Prostate gland (tissue), 2 donors: ENCODE measurements around the gene ENPP7. TPM values are rescaled to one million over a fixed set of nuclear protein-coding genes. Genes with fewer than 3 reads are reported as not detected.

Experiments used
- DNase-seq: peaks from one replicate; pipeline ENCODE4 v3.0.0-alpha.2; 2019; ENCODE audit warnings: low spot score
- H3K27ac ChIP-seq, 2 donors: fragments of 200-600 bp; sonication (generic); 2 replicates each; pipeline ENCODE4 v1.5.1; 2017 to 2019
- H3K27me3 ChIP-seq: fragments of 200-600 bp; sonication (generic); replicated peaks from 2 replicates; pipeline ENCODE4 v1.5.1; 2019; ENCODE audit not compliant: insufficient read depth
- H3K36me3 ChIP-seq, 2 donors: fragments of 200-600 bp; sonication (generic); 1 replicate in 1 of 2; 2 replicates in 1 of 2; pipeline versions ENCODE4 v1.5.1 to v1.8.1; 2017 to 2019
- H3K4me1 ChIP-seq: fragments of 200-600 bp; sonication (generic); replicated peaks from 2 replicates; pipeline ENCODE4 v1.5.1; 2019
- H3K4me3 ChIP-seq, 2 donors: fragments of 200-600 bp; sonication (generic); 2 replicates each; pipeline ENCODE4 v1.5.1; 2017 to 2019
- H3K9me3 ChIP-seq: fragments of 200-600 bp; sonication (generic); 2 replicates; pipeline ENCODE4 v1.5.1; 2017
- POLR2A ChIP-seq: fragments of 450-650 bp; IDR thresholded peaks from one replicate; pipeline ENCODE4 v1.6.1; 2016; ENCODE audit warnings: antibody characterized with exemption, mild to moderate bottlenecking
- POLR2AphosphoS5 ChIP-seq: sonication (generic); formaldehyde crosslinking; IDR thresholded peaks from one replicate; pipeline ENCODE4 v1.6.1; 2017; ENCODE audit warnings: antibody characterized with exemption
- WGBS: methylation state at CpG from one replicate; pipeline ENCODE4 v1.1.5; 2018; 5-methylcytosine and 5-hydroxymethylcytosine counted together
- intact Hi-C: fragments of 100-400 bp; cut with DNase I; formaldehyde crosslinking; loops from one replicate; pipeline ENCODE4 v1.14.2; 2022
- total RNA-seq, 2 donors: library from RNA; depleted of rRNA; stranded (reverse); fragments of >200 nt; gene quantifications; one replicate each; pipeline ENCODE4 v1.1.0, GENCODE V29; 2016
- TF ChIP-seq, protein P1 (sequence below), 4 experiments: fragments of 200-600 bp in 2 of 4; fragments of 450-650 bp in 2 of 4; sonication (generic) in 2 of 4; IDR thresholded peaks; 1 replicate in 3 of 4; 2 replicates in 1 of 4; pipeline ENCODE4 v1.5.1; 2016 to 2019; ENCODE audit warnings: antibody characterized with exemption in 4 of 4, mild to moderate bottlenecking in 2 of 4, moderate library complexity in 2 of 4

Gene ENPP7
- total RNA-seq, 2 donors from 2014 or later = not detected

GRCh38 chr17:79706931-79707850 is 23.6 kb upstream of the ENPP7 start:
- H3K9me3 ChIP-seq = no peaks in the 10 kb centered on the region
- H3K27ac ChIP-seq = no peak overlapping the region
- H3K27me3 ChIP-seq = peaks cover 9% of the 10 kb centered on the region
- no peak overlapping the region for H3K4me3 ChIP-seq
- WGBS = 72% methylated on average over 21 of the region's 25 CpGs
- H3K36me3 ChIP-seq = no peaks in the 10 kb centered on the region
- no peaks in the 10 kb centered on the region for H3K4me1 ChIP-seq
- peak; percentile 19 for TF ChIP-seq POLR2AphosphoS5
- TF ChIP-seq, protein P1, sequence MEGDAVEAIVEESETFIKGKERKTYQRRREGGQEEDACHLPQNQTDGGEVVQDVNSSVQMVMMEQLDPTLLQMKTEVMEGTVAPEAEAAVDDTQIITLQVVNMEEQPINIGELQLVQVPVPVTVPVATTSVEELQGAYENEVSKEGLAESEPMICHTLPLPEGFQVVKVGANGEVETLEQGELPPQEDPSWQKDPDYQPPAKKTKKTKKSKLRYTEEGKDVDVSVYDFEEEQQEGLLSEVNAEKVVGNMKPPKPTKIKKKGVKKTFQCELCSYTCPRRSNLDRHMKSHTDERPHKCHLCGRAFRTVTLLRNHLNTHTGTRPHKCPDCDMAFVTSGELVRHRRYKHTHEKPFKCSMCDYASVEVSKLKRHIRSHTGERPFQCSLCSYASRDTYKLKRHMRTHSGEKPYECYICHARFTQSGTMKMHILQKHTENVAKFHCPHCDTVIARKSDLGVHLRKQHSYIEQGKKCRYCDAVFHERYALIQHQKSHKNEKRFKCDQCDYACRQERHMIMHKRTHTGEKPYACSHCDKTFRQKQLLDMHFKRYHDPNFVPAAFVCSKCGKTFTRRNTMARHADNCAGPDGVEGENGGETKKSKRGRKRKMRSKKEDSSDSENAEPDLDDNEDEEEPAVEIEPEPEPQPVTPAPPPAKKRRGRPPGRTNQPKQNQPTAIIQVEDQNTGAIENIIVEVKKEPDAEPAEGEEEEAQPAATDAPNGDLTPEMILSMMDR (IDR thresholded peaks at IDR 0.05) = no peak
- no peak for DNase-seq
- intact Hi-C loops = loop anchor here (5.0 to 10.0 kb wide), 3 partner anchors 172 to 622 kb away; no protein-coding TSS in a partner anchor

DNA sequence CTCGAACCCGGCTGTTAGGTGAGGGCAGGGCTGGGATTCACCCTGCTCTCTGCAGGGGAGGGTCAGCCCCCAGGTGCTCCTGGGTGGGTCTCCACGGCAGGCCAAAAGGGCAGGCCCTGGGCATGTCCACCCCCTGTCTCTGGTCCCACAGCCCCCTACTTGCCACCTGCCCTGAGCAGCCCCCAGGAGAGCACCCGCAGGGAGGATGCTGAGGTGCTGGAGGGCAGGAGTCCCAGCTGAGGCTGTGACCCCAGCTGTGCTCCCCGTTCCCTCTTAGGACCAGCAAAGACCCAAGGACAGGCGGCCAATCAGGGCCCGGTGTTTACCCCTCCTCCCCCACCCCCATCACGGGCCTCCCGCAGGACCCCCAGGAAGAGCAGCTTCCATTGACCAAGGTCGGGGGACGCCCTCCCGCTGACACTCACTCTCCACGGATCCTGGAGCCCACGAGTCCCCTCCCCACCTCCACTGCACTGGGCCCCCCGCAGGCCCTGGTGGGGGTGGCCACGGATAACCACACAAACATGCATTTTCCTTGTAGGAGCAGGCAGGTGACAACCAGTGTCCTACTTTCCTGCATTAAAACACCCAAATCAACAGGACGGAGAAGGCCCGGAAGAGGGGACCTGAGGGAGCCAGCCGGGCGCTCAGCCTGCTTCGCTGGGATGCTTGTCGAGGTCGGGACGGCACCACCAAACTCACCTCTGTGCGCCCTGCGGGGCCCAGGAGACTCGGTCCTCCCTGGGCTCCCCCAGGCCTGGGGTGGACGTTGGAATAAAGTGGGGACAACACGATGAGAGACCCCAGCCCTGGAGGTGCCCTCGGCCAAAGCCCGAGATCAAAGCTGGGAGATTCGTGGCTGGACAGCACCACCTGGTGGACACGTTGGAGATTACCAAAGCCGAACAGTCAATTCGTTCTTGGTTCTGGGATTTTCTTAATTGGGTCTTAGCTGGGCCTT is 22.5 kb upstream of the ENPP7 start:
- no peak overlapping the region for H3K27ac ChIP-seq

GRCh38 chr17:79711715-79712305 is 18.9 kb upstream of the ENPP7 start:
- H3K4me3 ChIP-seq = no peak overlapping the region
- no peak overlapping the region for H3K27ac ChIP-seq
- no peaks in the 10 kb centered on the region for H3K36me3 ChIP-seq
- no peaks in the 10 kb centered on the region for H3K27me3 ChIP-seq
- 72% methylated on average over 20 of the region's 20 CpGs for WGBS
- peak; percentile 46 for DNase-seq
- no peaks in the 10 kb centered on the region for H3K4me1 ChIP-seq
- TF ChIP-seq POLR2AphosphoS5 (peak; percentile 8), POLR2A (no peak)
- no peaks in the 10 kb centered on the region for H3K9me3 ChIP-seq
- intact Hi-C loops = no loop called here

More for the DNA sequence above, 22.5 kb upstream of the ENPP7 start:
- H3K4me1 ChIP-seq = no peaks in the 10 kb centered on the region
- H3K9me3 ChIP-seq = no peaks in the 10 kb centered on the region
- no peaks in the 10 kb centered on the region for H3K36me3 ChIP-seq
- no peak overlapping the region for H3K4me3 ChIP-seq
- intact Hi-C loops = loop anchor here (5.0 to 10.0 kb wide), 3 partner anchors 173 to 623 kb away; no protein-coding TSS in a partner anchor
- TF ChIP-seq, protein P1 (IDR thresholded peaks at IDR 0.05) = peak; percentile 82 to 87 (median 84)
- TF ChIP-seq POLR2AphosphoS5 (no peak), POLR2A (no peak)
- peaks cover 6% of the 10 kb centered on the region for H3K27me3 ChIP-seq
- WGBS = 30% methylated on average over 31 of the region's 35 CpGs
- peak; percentile 30 for DNase-seq

GRCh38 chr17:79713391-79713790 is 17.4 kb upstream of the ENPP7 start:
- intact Hi-C loops = no loop called here
- Histone ChIP-seq H3K4me1 (no peaks in the 10 kb centered on the region), H3K27ac (no peak overlapping the region), H3K36me3 (no peaks in the 10 kb centered on the region), H3K4me3 (no peak overlapping the region), H3K27me3 (no peaks in the 10 kb centered on the region), H3K9me3 (no peaks in the 10 kb centered on the region)
- WGBS = 87% methylated on average over 14 of the region's 14 CpGs
- no peak for DNase-seq
- TF ChIP-seq, protein P1 (IDR thresholded peaks at IDR 0.05) = no peak
- TF ChIP-seq POLR2A = no peak
- no peak for TF ChIP-seq POLR2AphosphoS5
